HG03280 (cell line): Measurements from ENCODE around the gene SHH.

Experiments
- ATAC-seq: cut with Tn5 transposase; IDR thresholded peaks from one replicate; pipeline ENCODE4 v1.9.1; 2021; ENCODE audit warnings: mild to moderate bottlenecking, moderate library complexity; ENCODE audit not compliant: unreplicated experiment

The SHH gene

DNA sequence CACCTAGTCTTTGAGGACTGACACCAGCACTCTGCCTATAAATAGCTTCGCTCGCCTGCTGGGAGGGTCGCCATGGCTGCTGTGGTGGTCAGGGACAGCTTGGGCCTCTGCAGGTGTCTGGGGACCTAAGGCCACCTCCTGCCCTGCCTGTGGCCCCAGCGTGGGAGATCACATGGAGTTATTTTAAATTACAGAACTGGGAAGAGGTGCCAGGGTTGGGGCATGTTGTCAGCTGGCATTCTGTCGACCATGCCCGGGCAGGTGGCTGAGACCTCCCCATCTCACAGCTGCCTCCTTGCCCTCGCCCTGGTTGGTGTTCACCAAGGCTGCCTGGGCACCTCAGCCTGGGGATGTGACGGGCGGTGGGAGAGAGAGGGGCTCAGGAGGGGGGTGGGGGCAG lies 18.1 kb downstream of the SHH start:
- no peak for ATAC-seq

DNA sequence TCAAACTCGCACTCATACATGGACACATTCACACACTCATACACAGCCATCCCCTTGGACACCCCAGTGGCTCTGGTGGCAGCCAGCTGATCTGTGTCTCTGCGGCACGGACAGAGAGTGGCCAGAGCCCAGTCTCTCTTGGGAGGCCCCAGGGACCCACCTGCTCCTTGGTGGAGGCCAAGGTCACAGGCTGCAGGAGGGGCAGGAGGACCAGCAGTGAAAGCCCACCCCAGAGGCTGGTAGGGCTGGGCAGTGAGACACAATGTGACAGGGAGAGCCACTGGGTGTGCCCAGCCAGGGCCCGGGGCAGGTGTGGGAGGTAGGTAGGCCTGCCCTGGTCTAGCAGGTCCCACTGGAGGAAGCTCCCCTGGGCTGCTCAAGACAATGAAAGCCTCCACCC lies 18.5 kb downstream of the SHH start:
- ATAC-seq: no peak

DNA sequence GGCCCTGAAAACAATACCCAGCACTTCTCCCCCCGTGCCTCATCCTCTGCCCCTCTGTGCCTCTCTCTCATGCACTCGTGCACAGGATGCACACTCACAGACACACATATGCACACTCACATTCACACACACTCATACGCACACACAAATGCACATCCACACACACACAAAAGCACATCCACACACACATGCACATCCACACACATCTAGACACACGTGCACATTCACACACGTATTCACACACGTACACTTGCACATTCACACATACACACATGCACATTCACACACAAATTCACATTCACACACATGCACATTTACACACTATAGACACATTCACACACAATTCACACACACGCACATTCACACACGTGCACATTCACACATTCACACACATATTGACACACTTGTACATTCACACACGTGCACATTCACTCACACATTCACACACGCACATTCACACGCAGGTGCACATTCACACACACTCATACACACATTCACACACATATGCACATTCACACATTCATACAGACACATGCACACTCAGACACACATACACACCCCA lies 19.2 kb downstream of the SHH start:
- no peak for ATAC-seq

DNA sequence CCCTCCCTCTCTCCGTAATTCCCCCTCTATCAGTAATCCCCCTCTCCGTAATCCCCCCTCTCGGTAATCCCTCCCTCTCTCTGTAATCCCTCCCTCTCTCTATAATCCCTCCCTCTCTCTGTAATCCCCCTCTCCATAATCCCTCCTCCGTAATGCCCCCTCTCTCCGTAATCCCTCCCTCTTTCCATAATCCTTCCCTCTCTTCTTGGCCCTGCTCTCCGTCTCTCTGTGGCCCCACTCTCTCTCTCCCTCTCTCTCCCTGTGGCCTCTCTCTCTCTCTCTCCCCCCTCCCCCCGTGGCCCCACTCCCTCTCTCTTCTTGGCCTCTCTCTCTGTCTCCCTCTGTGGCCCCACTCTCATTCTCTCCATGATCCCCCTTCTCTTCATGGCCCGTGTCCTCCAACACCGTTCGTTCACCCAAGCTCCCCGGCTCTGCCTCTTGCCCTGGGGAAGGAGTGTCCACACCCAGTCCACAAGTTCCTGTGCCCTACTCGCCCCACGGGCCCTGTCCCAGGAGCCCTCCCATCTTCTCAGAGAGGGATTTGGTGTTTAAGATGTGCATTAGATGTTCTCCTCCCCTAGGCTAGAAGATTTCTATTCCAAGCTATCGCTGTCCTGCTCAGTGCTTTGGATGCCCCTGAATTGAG lies 19.8 kb downstream of the SHH start:
- no peak for ATAC-seq

GRCh38 chr7:155791836-155792235 lies 20.4 kb downstream of the SHH start:
- no peak for ATAC-seq

GRCh38 chr7:155791214-155791737 lies 21.0 kb downstream of the SHH start:
- no peak for ATAC-seq

- ATAC-seq: no peak
Measured at GRCh38 chr7:155790666-155791065, 21.6 kb downstream of the SHH start.

GRCh38 chr7:155789001-155789725 lies 23.1 kb downstream of the SHH start:
- no peak for ATAC-seq

GRCh38 chr7:155788616-155789000 lies 23.7 kb downstream of the SHH start:
- no peak for ATAC-seq

DNA sequence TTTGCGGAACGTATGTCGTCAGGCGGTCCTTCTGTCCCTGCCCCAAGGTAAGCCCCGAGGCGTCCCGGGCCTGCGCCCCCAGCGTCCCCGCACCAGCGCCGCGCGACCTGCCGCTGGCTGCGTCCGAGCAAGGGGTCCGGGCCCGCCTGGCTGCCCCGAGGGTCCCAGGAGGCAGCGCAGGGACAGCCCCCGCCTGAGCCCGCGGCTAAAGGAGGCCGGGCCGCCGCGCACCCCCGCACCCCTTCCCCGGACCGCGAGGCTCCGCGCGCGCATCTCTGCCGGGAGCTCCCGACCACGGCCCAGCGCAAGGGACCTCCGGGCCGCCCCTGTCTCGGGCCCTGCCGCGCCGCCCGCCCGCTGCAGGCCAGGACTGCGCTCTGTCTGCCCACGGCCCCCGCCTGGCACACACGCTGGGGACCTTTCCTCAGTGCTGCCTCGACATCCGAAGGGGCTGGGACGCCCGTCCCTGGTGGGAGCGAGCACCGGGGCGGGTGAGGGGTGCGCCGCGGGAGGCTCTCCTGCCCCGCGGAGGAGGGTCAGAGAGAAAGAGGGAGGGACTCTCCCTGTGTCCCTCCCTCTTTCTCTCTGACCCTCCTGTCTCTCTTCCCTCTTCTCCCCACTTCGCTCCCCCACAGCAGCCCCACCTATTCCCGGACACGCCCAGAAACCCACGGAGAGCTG lies 25.0 kb downstream of the SHH start:
- ATAC-seq: no peak

DNA sequence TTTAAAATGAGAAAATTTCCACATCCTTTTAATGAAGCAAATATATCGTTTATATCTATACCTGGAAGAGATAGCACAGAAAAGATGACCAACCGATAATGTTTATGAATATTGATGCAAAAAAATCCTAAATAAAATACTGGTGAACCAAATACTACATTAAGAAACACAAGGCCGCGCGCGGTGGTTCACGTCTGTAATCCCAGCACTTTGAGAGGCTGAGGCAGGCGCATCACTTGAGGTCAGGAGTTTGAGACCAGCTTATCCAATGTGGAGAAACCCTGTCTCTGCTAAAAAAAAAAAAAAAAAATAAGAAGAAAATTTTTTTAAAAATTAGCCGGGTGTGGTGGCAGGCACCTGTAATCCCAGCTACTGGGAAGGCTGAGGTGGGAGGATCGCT lies 25.8 kb downstream of the SHH start:
- ATAC-seq: no peak

DNA sequence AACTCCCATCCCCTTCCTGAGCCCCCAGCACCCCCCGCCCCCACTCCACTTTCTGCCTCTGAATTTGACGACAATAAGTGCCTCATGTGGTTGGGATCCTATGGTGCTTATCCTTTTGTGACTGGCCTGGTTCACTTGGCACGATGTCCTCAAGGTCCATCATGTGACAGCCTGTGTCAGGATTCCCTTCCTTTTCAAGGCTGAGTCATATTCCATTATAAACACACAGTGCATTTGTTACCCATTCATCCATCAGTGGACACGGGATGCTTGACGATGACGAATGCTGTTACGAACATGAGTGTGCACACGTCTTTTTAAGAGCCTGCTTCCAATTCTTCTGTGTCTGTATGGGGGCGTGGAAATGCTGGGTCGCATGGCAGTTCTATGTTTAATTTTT lies 26.7 kb downstream of the SHH start:
- no peak for ATAC-seq

- no peak for ATAC-seq
Measured at GRCh38 chr7:155782466-155782865, 29.8 kb downstream of the SHH start.

DNA sequence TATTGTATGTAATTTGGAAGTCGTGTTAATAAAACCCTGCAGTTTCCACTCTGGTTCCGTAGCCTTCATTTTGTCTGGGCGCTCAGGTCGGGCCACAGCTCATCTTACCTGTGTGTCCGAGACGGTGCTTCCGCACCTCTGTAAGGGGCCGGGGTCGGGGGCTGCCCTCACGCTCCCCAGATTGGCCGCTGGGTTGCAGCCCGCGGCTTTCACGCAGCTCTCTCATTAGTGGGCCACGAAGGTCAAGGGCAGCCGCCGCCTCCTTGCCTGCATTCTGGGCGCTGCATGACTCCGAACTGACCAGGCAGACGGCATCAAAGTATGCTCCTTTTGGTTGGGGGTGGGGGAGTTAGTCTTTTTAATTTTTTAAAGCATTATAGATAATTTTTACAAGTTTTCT lies 30.8 kb downstream of the SHH start:
- no peak for ATAC-seq

GRCh38 chr7:155780884-155781283 lies 31.4 kb downstream of the SHH start:
- no peak for ATAC-seq

- no peak for ATAC-seq
Measured at GRCh38 chr7:155778349-155778748, 33.9 kb downstream of the SHH start.

DNA sequence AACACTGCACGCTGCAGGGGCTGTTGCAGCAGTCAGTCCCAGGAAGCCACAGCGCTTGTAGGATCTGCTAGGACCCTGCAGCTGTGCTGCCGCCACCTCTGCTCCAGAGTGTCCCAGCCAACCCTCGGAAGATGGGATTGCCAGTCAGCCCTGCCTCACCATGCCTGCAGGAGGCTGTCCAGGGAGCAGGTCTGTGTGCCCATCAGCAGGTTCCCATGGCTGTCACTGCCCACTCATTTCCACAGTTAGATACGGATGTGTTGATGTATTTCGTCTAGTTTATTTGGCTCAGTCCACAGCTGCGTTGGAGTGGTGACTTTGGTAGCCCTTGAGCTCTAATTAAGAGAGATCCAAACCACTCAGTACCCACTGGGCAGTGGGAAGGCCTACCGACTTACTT lies 35.7 kb downstream of the SHH start:
- ATAC-seq: no peak

DNA sequence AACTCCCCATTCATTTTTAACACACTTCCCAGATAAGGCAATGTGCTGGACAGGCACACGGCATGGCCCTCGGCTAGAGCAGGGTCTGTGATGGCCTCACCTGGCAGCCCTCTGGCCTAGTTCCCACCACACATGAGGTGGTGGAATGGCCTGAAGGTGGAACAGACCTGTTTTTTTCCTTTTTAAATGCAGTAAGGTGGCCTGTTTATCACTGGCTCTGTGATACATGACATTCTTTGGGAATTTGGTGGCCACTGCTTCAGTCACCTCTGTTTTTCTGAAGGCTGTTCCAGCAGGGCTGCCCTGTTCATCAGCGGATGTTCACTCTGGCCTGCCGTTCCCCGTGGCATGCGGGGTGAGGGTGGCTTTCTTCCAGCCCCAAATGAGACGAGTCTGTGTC lies 36.6 kb downstream of the SHH start:
- no peak for ATAC-seq

DNA sequence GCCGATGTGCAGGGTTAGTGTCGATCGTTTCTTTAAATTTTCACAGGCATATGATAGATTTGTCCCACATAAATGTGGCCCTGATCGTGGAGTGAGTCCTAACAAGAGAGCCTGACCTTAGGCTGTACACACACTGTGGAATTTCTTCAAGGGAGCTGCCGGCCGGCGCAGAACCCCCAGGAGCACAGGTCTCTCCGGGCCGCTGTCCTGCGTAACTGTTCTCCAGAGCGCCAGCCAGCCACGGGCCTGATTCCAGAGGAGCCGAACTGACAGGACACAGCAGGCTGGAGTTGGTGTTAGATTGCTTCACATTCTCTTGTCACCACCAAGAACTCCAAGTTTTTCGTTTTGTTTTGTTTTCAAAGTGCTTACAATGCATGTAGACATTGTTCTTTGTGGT lies 37.3 kb downstream of the SHH start:
- ATAC-seq: no peak

GRCh38 chr7:155773531-155773930 lies 38.7 kb downstream of the SHH start:
- ATAC-seq: no peak

DNA sequence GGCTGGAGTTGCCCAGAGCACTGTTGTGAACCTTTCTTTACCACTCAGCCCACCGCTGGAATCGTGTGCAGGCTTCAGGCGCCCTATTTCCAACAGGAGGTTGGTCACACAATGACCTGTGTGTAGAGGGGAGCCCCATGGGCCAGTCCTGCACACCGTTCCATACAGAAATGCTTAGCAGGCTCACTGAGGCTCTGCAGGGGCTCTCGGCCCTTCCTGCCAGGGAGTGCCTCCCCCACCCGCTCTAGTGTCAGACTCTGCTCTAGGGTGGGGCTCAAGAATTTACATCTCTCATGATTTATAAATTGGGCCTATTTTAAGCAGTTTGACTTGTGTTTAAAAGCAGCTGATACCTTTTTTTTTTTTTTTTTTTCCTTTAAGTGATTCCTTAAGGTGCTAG lies 42.0 kb downstream of the SHH start:
- no peak for ATAC-seq

DNA sequence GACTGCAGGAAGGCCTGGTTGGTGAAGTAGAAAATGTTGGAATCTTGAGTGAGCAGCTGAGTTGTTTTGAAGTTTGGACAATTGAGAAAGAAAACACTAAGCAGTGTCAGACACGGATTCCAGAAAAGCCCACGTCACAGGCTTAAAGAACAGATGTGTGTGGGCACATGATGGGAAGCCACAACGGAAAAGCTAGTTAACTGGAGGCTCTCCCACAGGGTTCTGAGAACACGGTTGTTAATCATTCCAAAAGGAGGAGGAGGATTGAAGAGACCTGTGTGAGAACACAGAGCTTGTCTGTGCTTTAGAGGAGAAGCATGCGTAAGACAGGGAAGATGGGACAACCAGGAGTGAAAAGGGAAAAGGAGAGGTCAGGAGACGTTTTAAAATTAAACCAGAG lies 42.6 kb downstream of the SHH start:
- ATAC-seq: no peak
